ENCODE measurements around the gene SLC5A2. TPM values are rescaled to one million over a fixed set of nuclear protein-coding genes. Genes with fewer than 3 reads are reported as not detected.

SLC5A2 gene
- total RNA-seq, 4 donors from 2014 or later: not detected

DNA sequence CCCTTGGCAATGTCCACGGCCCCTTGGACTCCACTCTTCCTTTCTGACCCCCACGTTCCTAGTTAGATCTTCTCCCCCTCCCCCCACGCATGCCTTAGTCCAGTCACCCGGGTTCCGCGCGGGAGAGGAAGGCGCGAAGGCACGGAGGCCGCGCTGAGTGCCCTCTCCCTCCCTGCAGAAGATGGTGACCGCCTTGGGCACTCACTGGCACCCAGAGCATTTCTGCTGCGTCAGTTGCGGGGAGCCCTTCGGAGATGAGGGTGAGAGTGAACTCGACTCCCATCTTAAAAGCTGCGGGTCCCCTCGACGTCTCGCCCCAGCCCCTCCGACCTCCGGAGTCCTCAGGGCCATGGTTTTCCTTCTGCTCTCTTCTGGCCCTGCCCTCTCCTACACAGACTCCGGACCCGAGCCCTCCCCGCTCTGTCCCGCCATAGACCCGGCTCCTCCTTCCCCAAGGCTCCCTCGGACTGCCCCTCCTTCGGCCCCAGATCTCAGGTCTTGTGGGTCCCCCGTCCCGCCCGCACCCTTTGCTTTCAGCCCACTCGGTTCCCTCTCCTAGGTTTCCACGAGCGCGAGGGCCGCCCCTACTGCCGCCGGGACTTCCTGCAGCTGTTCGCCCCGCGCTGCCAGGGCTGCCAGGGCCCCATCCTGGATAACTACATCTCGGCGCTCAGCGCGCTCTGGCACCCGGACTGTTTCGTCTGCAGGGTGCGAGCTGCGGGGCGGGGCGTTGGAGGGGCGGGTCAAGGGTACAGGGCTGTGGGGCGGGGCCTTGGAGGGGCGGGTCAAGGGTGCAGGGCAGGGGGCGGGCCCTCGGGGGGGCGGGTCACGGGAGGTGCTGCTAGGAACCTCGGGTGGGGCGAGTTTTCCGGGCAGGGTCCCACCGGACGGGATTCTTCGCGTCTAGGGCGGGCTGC lies 6.4 kb upstream of the SLC5A2 start:
- TF ChIP-seq POLR2A (IDR thresholded peaks at IDR 0.05): peak in 2 of 4 donors; percentile 57 to 80
- TF ChIP-seq, protein P1, sequence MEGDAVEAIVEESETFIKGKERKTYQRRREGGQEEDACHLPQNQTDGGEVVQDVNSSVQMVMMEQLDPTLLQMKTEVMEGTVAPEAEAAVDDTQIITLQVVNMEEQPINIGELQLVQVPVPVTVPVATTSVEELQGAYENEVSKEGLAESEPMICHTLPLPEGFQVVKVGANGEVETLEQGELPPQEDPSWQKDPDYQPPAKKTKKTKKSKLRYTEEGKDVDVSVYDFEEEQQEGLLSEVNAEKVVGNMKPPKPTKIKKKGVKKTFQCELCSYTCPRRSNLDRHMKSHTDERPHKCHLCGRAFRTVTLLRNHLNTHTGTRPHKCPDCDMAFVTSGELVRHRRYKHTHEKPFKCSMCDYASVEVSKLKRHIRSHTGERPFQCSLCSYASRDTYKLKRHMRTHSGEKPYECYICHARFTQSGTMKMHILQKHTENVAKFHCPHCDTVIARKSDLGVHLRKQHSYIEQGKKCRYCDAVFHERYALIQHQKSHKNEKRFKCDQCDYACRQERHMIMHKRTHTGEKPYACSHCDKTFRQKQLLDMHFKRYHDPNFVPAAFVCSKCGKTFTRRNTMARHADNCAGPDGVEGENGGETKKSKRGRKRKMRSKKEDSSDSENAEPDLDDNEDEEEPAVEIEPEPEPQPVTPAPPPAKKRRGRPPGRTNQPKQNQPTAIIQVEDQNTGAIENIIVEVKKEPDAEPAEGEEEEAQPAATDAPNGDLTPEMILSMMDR (IDR thresholded peaks at IDR 0.05): no peak

DNA sequence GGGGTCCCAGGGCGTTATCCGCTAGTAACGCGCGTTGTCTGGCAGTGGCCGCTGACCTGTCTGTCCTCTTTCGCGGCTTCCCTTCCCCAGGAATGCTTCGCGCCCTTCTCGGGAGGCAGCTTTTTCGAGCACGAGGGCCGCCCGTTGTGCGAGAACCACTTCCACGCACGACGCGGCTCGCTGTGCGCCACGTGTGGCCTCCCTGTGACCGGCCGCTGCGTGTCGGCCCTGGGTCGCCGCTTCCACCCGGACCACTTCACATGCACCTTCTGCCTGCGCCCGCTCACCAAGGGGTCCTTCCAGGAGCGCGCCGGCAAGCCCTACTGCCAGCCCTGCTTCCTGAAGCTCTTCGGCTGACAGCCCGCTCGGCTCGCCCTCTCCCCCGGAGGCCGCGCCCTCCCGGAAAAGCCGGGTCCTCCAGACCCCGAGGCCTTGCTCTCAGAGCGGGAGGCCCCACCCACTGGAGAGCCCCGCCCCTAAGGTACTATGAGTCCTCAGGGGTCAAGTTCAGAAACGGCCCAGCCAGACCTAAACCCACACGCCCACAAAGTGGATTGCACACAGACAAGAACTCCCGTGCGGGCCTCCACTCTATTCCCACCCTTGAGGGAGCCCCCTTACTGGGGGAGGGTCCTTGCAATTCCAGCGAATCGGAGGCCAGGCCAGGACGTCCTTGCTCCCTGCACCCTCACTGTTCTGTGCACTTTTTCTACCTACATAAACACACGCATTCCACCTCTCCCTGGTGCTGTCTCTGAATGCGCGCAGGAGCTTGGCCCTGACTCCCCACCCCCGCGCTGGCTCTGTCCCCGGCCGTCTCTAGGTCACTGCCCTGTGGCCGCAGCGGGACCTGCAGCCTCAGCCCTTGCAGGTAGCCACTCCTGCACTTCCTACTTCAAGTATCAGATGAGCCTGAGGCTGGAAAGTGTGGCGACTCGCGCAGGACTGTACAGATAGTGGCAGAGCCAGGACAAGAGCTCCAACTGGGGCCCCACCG lies 5.4 kb upstream of the SLC5A2 start:
- Histone ChIP-seq H3K9me3 (no peaks in the 10 kb centered on the region), H3K27me3 (peaks cover 0 to 4% (median 0%) of the 10 kb centered on the region in 4 donors), H3K4me1 (peaks cover 21 to 63% (median 26%) of the 10 kb centered on the region in 3 donors), H3K27ac (peak overlapping the region; percentile 63 to 80 (median 69)), H3K36me3 (peaks cover 0 to 48% (median 10%) of the 10 kb centered on the region in 3 donors), H3K4me3 (peak overlapping the region; percentile 35 to 64 (median 48))
- TF ChIP-seq, protein P1 (IDR thresholded peaks at IDR 0.05): no peak
- TF ChIP-seq POLR2A (IDR thresholded peaks at IDR 0.05): no peak
- 60 to 61% methylated on average over 17 to 28 of the region's 67 CpGs for WGBS, 2 donors
- intact Hi-C loops (cut with DNase I): no loop called here
- DNase-seq: no peak

More for the DNA sequence above, 6.4 kb upstream of the SLC5A2 start:
- peaks cover 22 to 72% (median 29%) of the 10 kb centered on the region in 3 donors for H3K4me1 ChIP-seq
- WGBS, 2 donors: 23 to 39% methylated on average over 18 of the region's 68 CpGs
- H3K4me3 ChIP-seq: peak overlapping the region; percentile 35 to 64 (median 48)
- intact Hi-C loops (cut with DNase I): no loop called here
- H3K27ac ChIP-seq: peak overlapping the region; percentile 63 to 80 (median 69)
- H3K36me3 ChIP-seq: peaks cover 0 to 48% (median 10%) of the 10 kb centered on the region in 3 donors
- peaks cover 0 to 7% (median 0%) of the 10 kb centered on the region in 4 donors for H3K27me3 ChIP-seq
- no peaks in the 10 kb centered on the region for H3K9me3 ChIP-seq
- DNase-seq: peak; percentile 44

DNA sequence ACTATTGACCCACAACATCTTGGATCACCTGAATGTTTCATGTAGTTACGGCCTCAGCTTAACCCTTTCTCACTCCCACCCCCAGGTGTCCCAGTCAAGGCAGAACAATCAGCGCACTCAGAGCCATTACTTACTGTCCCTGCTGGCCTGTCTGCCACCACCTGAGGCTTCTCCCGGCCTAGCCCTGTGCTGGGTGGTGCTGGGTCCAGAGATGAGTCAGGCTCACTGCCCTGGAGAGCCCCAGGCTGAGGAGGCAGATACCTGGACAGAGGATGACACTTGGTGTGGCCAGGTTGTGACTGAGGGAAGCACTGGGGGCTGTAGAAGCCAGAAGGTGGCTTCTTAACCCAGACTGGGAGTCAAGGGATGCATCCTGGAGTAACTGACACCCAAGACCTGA lies 4.0 kb upstream of the SLC5A2 start:
- no peak for TF ChIP-seq POLR2A (IDR thresholded peaks at IDR 0.05)
- TF ChIP-seq, protein P1 (IDR thresholded peaks at IDR 0.05): no peak
- intact Hi-C loops (cut with DNase I): no loop called here
- no peak overlapping the region for H3K27ac ChIP-seq
- H3K36me3 ChIP-seq: peaks cover 0 to 42% (median 10%) of the 10 kb centered on the region in 3 donors
- DNase-seq: no peak
- peaks cover 16 to 49% (median 22%) of the 10 kb centered on the region in 3 donors for H3K4me1 ChIP-seq
- WGBS, 2 donors: 83 to 94% methylated on average over 2 to 3 of the region's 3 CpGs
- H3K4me3 ChIP-seq: no peak overlapping the region
- peaks cover 0 to 4% (median 0%) of the 10 kb centered on the region in 4 donors for H3K27me3 ChIP-seq
- no peaks in the 10 kb centered on the region for H3K9me3 ChIP-seq

DNA sequence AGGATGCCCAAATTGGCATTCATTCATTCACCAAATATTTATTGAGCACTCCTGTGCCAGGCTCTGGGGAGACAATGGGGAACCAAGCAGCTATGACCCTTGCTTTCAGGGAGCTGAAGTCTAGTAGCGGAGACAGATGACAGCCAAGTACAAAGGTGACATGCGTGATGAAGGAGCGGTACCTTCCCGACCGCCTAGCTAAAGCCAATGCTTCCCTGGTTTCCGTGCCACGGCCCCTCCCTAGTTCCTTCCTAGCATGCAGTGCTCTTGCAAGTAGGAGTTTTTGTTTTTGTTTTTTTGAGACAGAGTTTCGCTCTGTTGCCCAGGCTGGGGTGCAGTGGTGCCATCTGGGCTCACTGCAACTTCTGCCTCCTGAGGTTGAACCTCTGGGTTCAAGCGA lies 3.2 kb upstream of the SLC5A2 start:
- 69 to 77% methylated on average over 9 of the region's 9 CpGs for WGBS, 2 donors
- Histone ChIP-seq H3K4me3 (no peak overlapping the region), H3K36me3 (peaks cover 0 to 34% (median 10%) of the 10 kb centered on the region in 3 donors), H3K27me3 (peaks cover 0 to 4% (median 0%) of the 10 kb centered on the region in 4 donors), H3K27ac (no peak overlapping the region), H3K4me1 (peaks cover 16 to 41% (median 22%) of the 10 kb centered on the region in 3 donors), H3K9me3 (no peaks in the 10 kb centered on the region)
- no peak for DNase-seq
- intact Hi-C loops (cut with DNase I): no loop called here
- TF ChIP-seq POLR2A (IDR thresholded peaks at IDR 0.05): no peak
- TF ChIP-seq, protein P1 (IDR thresholded peaks at IDR 0.05): no peak
